HG02884 (cell line): ENCODE data around the gene SLAMF7.

Source experiments
- ATAC-seq: cut with Tn5 transposase; IDR thresholded peaks from one replicate; pipeline ENCODE4 v1.9.1; 2021; ENCODE audit warnings: mild to moderate bottlenecking, moderate library complexity; ENCODE audit not compliant: unreplicated experiment

Gene SLAMF7

GRCh38 chr1:160744852-160745520 lies 5.9 kb downstream of the SLAMF7 start:
- no peak for ATAC-seq

- no peak for ATAC-seq
Measured at GRCh38 chr1:160745551-160745950, 6.5 kb downstream of the SLAMF7 start.

GRCh38 chr1:160746836-160747500 lies 7.9 kb downstream of the SLAMF7 start:
- no peak for ATAC-seq

DNA sequence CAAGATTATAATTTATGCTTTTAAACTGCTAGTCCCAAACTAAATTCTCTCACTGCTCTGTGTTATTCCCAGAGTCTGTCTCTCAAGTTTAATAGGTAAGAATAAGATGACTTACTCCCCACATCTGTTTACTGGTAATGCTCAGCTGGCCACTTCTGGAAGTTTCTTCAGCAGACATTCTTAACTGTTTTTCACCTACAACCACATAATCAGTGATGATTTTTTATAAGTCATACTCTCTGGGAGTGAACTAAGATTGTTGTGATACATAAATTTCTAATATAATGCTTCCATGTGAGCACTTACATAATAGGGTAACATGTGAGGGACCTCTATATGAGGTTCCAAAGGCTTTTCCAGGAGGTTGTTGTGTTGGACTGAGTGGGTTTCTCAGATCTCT lies 8.7 kb downstream of the SLAMF7 start:
- ATAC-seq = no peak

DNA sequence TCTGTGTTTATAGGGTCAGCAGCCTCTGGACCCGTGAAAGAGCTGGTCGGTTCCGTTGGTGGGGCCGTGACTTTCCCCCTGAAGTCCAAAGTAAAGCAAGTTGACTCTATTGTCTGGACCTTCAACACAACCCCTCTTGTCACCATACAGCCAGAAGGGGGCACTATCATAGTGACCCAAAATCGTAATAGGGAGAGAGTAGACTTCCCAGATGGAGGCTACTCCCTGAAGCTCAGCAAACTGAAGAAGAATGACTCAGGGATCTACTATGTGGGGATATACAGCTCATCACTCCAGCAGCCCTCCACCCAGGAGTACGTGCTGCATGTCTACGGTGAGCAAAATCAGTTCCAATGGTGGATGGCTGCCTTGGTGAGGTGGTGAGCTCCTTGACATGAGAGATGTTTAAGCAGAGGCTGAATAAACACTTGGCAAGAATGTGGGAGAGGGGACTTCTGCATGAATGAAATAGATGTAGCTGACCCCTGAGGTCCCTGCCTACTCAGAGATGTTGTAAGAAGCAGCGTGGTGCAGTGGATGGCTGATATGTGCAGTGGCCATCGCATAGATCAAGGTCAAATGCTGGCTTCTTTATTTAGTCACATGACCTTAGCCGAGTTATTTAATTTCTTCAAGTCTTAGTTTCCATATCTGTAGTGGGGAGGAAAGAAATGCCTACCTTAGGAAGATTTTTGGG lies 9.3 kb downstream of the SLAMF7 start:
- ATAC-seq = no peak

- no peak for ATAC-seq
Measured at GRCh38 chr1:160748878-160749269, 9.8 kb downstream of the SLAMF7 start.

DNA sequence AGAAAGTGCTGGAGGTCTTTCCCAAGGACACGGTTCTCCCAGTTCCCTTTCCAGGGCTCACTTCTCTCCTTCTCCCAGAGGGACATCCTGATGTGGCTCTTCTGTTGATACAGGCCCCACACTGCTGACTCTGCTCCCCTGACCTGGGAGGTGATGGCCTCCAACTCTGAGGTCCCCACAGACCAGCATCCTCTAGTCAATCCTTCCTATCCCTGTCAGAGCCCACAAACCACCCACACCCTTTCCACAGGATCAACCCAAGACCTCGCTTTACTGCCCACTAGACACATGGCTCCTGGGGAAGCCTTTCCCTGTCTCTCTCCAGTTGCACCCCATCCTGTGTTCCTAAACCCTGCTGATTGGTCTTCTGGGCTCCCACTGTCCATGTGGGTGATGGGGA lies 11.6 kb downstream of the SLAMF7 start:
- no peak for ATAC-seq

DNA sequence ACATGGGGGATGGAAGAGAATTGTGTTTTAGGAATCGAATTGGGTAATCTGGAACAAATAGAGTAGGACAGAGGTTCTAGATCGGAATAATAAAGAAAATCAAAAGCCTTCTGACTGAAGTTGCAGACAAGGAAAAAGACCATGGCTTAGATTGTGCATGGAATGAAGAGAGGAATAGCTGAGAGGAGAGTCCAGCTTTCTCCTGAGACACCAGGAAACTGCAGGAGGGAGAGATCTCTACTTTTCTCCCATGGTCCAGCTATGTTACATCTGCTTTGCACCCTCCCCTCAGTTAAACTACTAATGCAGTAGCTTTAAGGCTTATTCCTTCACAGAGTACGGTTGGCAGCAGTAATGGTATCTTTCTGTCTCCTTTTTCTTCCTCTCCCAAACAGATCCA lies 13.4 kb downstream of the SLAMF7 start:
- ATAC-seq = no peak

- ATAC-seq = no peak
Measured at GRCh38 chr1:160752924-160753323, 13.9 kb downstream of the SLAMF7 start.

DNA sequence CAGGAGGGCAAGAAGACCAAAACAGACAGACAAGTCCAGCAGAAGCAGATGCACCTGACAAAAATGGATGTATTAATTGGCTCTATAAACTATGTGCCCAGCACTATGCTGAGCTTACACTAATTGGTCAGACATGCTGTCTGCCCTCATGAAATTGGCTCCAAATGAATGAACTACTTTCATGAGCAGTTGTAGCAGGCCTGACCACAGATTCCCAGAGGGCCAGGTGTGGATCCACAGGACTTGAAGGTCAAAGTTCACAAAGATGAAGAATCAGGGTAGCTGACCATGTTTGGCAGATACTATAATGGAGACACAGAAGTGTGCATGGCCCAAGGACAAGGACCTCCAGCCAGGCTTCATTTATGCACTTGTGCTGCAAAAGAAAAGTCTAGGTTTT lies 14.5 kb downstream of the SLAMF7 start:
- ATAC-seq = no peak

DNA sequence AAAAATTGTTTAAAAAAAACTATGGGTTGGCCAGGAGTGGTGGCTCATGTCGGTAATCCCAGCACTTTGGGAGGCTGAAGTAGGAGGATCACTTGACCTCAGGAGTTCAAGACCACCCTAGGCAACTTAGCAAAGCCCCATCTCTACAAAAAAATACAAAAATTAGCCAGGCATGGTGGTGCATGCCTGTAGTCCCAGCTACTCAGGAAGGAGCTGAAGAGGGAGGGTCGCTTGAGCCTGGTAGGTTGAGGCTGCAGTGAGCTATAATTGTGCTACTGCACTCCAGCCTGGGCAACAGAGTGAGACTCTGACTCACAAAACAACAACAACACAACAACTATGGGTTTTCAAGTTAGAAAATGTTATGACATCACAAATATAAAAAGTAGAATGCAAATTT lies 16.4 kb downstream of the SLAMF7 start:
- ATAC-seq = no peak

DNA sequence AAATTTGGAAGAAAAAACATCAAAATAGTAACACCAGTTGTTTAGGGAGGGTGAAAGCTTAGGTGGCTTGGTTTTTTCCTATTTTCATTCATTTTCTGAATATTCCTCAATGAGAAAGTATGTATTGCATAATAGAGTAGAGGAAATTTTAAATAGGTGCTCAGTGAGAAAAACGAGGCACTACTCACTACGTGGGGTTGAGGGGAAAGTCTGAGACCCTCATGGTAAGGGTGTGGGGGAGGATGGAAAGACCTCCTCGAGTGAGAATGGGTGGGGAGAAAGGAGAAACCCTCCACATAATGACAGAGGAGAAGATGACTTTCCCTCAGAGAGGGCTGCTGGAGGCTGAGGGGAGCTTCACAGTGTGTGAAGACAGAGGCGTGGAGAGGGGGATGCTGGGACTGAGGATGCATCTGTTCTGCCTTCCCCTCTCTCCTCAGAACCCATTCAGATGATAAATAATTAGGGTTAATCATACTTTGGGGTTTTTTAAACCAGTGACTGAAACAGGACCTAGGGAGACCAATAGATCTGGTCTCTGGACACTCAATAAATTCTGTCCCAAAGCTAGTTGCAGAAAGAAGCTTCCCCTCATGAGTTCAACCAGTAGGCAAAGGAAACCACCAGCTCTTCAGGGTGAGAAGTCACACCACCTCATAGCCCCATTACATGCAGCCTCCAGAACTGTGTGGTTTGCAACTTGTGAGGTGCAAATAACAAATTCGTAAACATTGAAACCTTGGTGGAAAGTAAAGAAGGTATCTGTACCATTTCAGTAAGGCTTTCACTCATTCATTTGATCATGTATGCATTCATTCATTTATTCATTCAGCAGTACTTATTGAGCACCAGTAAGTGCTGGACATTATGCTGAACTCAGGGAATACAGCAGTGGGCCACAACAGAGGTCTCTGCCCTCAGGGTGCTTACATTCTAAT lies 17.1 kb downstream of the SLAMF7 start:
- ATAC-seq = no peak

GRCh38 chr1:160756849-160757201 lies 17.8 kb downstream of the SLAMF7 start:
- ATAC-seq = no peak

- no peak for ATAC-seq
Measured at GRCh38 chr1:160758521-160758920, 19.5 kb downstream of the SLAMF7 start.

DNA sequence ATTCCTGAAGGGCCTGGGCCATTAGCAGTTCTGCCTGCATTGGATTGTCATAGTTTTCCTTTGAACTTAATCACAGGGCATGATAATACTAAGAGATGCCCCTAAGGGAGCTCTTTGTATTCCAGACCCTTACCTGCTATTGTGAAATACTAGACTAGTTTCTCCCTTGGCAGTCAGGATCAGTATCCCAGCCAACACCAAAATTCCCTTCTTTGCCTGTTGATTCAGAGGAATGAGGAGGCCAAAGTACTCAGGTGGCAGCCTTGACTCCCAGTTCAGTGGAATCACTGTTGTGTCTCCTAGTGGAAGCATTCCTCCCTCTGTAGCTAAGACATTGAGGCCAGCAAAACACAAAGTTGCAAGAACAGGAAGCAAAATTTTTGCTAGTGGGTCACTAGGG lies 20.7 kb downstream of the SLAMF7 start:
- no peak for ATAC-seq

DNA sequence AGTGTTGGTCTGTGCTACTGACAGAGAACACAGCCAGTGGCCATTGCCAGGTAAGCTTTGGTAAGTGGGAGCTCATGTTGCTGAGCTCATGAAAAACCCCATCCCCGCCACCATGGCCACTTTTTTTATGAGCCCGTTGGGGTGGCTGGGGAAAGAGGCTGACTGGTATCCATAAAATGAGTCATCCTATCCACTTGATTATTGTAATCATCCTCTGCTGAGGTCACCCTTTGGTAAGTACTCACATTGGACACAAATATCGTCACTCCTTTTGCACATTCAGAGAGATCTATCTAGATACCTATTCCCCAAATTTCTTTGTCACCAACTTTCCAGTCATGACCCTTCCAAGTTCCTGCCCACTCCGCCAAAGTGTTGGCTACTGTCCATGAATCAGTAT lies 22.0 kb downstream of the SLAMF7 start:
- no peak for ATAC-seq

GRCh38 chr1:160761886-160762285 lies 22.8 kb downstream of the SLAMF7 start:
- no peak for ATAC-seq

DNA sequence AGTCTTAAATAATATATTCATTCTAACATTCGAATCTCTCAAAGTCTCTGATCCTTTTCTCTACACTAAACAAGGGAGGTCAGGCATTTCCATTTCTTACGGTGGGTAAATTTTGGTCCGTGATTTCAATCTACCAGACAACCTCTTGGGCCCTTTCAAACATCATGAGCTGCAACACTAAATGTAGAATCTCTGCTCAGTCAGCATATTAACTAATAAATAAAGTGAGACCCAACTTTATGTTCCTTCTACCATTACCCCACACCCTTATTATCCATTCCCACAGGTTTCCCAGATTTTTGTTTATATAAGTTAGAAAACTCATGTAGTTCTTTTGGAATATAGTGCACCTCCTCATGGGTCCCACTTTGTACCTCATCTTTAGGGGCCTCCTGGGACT lies 24.9 kb downstream of the SLAMF7 start:
- ATAC-seq = no peak

DNA sequence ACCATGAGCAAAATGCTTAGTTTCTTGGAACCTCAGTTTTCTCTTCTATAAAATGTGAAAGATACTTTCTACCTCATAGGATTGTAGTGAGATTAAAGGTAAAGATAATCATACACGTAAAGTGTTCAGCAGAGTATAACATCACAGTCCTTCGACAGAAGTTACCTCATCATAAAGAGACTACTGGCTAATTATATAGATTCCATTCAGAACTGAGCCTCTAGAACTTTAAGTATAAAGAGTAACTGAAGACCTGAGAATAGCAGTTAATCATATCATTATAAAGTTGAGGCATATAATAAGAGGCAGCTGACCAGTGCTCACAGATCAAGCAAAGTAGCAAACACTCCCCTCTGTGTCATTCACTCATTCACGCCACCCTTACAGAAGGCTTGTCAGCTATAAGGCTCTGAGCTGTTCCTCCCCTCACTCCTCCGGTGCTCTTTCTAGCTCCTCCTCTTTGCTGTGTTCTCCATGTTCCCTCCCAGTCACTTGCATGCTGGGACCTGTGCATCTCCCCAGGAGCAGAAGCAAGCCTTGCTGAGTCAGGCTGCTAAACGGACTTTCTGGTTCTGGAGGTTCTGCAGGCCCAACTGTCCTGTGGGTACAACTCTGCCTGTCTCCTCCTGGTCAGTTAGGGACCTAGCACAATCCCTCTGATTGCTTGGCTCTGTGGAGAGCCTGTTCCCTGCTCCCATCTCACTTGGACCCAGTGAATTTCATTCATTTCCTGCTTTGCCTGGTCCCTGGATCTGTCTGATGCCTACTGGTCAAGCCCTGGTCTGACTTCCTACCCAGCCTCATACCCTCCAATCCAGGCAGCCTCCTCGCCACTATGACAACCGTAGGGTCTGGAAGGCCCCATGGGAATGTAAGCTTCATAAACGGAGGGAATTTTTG lies 28.6 kb downstream of the SLAMF7 start:
- ATAC-seq = peak; percentile 53

DNA sequence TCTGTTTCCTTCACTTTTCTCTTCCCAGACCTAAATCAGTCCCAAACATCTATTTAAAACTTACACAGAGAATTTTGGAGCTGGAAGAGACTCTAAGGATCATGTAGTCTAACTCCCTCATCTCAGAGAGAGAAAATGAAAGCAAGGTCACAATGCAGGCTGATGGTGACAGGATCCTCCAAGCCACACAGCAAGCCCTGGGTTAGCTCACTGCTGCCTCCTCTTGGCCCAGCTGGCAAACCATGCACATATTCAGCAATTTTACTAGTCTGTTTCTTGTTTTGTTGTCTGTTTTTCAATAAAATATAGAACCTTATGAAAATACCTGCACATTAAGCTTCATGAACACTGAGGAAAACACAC lies 29.2 kb downstream of the SLAMF7 start:
- ATAC-seq = peak; percentile 79
